Sigmoid colon (tissue), 4 donors: Measurements from ENCODE around the gene ERVW-1.

ENCODE experiments used
- EP300 ChIP-seq, 4 donors: sonication (generic); formaldehyde crosslinking; IDR thresholded peaks; one replicate each; pipeline ENCODE4 v1.6.1; 2017; ENCODE audit warnings: antibody characterized with exemption in 4 of 4
- POLR2A ChIP-seq, 2 donors: fragments of 450-650 bp; IDR thresholded peaks; one replicate each; pipeline ENCODE4 v1.6.1; 2016; ENCODE audit warnings: antibody characterized with exemption in 2 of 2, mild to moderate bottlenecking in 2 of 2, moderate library complexity in 2 of 2
- POLR2AphosphoS5 ChIP-seq, 4 donors: sonication (generic); formaldehyde crosslinking; IDR thresholded peaks; one replicate each; pipeline ENCODE4 v1.6.1; 2017; ENCODE audit warnings: antibody characterized with exemption in 4 of 4
- TF ChIP-seq, protein P1 (sequence below), 4 experiments: fragments of 450-650 bp in 3 of 4; fragments of 200-600 bp in 1 of 4; IDR thresholded peaks; one replicate each; pipeline ENCODE4 v1.5.1; 2016 to 2019; ENCODE audit warnings: antibody characterized with exemption in 4 of 4, mild to moderate bottlenecking in 3 of 4, moderate library complexity in 2 of 4

DNA sequence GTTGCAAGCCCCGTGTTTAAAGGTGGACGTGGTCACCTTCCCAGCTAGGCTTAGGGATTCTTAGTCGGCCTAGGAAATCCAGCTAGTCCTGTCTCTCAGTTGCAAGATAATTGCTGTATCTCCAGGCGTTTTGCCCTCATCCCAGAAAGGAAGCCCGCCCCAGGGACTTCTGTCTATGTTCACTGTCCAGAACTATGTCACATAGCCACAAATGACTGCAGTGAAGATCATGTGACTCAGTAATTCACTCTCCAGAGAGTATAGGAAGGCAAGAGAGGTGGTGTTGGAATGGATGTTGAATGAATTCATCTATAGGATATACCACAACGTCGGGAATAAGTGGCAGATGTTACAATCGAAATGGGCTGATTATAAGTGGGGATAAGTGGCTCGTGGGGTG lies 349 bp upstream of the ERVW-1 start:
- TF ChIP-seq EP300 (IDR thresholded peaks at IDR 0.05) (no peak), POLR2A (IDR thresholded peaks at IDR 0.05) (no peak), POLR2AphosphoS5 (IDR thresholded peaks at IDR 0.05) (no peak)
- TF ChIP-seq, protein P1, sequence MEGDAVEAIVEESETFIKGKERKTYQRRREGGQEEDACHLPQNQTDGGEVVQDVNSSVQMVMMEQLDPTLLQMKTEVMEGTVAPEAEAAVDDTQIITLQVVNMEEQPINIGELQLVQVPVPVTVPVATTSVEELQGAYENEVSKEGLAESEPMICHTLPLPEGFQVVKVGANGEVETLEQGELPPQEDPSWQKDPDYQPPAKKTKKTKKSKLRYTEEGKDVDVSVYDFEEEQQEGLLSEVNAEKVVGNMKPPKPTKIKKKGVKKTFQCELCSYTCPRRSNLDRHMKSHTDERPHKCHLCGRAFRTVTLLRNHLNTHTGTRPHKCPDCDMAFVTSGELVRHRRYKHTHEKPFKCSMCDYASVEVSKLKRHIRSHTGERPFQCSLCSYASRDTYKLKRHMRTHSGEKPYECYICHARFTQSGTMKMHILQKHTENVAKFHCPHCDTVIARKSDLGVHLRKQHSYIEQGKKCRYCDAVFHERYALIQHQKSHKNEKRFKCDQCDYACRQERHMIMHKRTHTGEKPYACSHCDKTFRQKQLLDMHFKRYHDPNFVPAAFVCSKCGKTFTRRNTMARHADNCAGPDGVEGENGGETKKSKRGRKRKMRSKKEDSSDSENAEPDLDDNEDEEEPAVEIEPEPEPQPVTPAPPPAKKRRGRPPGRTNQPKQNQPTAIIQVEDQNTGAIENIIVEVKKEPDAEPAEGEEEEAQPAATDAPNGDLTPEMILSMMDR (IDR thresholded peaks at IDR 0.05), result no peak
